Loucy (cell line): ENCODE data around the gene TGFBR3.

Experiments
- H2AFZ ChIP-seq: fragments of 200-600 bp; sonication (generic); 2 replicates; pipeline ENCODE4 v1.6.0; 2016; ENCODE audit warnings: antibody characterized with exemption, mild to moderate bottlenecking, low read length, moderate library complexity
- H3F3A ChIP-seq: fragments of 200-600 bp; 2 replicates; pipeline ENCODE4 v1.6.0; 2016; ENCODE audit warnings: antibody characterized with exemption, low read depth, mild to moderate bottlenecking
- H3K27me3 ChIP-seq: fragments of 200-600 bp; sonication (generic); 2 replicates; pipeline ENCODE4 v1.6.1; 2014; ENCODE audit warnings: low read length, mild to moderate bottlenecking; ENCODE audit not compliant: insufficient read depth, poor library complexity, severe bottlenecking
- H3K36me3 ChIP-seq: fragments of 200-600 bp; sonication (generic); 2 replicates; pipeline ENCODE4 v1.6.1; 2016; ENCODE audit warnings: low read length; ENCODE audit not compliant: insufficient read depth
- H3K4me1 ChIP-seq: fragments of 200-600 bp; sonication (generic); 2 replicates; pipeline ENCODE4 v1.5.1; 2014; ENCODE audit warnings: low read length, mild to moderate bottlenecking; ENCODE audit not compliant: insufficient read depth, poor library complexity, severe bottlenecking
- H3K4me2 ChIP-seq: fragments of 200-600 bp; sonication (generic); 2 replicates; pipeline ENCODE4 v1.6.0; 2014; ENCODE audit warnings: antibody characterized with exemption, low read length, low read depth, mild to moderate bottlenecking; ENCODE audit not compliant: poor library complexity, severe bottlenecking
- H3K4me3 ChIP-seq: fragments of 200-600 bp; sonication (generic); 2 replicates; pipeline ENCODE4 v1.5.1; 2014; ENCODE audit warnings: low read length, mild to moderate bottlenecking, mixed read lengths; ENCODE audit not compliant: poor library complexity, severe bottlenecking
- H3K79me2 ChIP-seq: fragments of 200-600 bp; sonication (generic); 2 replicates; pipeline ENCODE4 v1.6.1; 2014; ENCODE audit warnings: low read length; ENCODE audit not compliant: insufficient read depth
- H3K9ac ChIP-seq: fragments of 200-600 bp; sonication (generic); 2 replicates; pipeline ENCODE4 v1.6.0; 2014; ENCODE audit warnings: mild to moderate bottlenecking, low read depth, low read length, moderate library complexity; ENCODE audit not compliant: poor library complexity, severe bottlenecking
- H3K9me2 ChIP-seq: fragments of 200-600 bp; sonication (generic); replicated peaks from 2 replicates; pipeline ENCODE4 v1.6.1; 2016; ENCODE audit warnings: low read depth, low read length, mixed read lengths
- H3K9me3 ChIP-seq: fragments of 200-600 bp; sonication (generic); 2 replicates; pipeline ENCODE4 v1.6.1; 2014; ENCODE audit warnings: mild to moderate bottlenecking, antibody characterized with exemption, low read length, low read depth; ENCODE audit not compliant: insufficient read depth
- H4K20me1 ChIP-seq: fragments of 200-600 bp; sonication (generic); 2 replicates; pipeline ENCODE4 v1.6.0; 2014; ENCODE audit warnings: antibody characterized with exemption, low read length, mild to moderate bottlenecking; ENCODE audit not compliant: insufficient read depth, poor library complexity, severe bottlenecking
- EZH2phosphoT487 ChIP-seq: fragments of 200-600 bp; IDR thresholded peaks from 2 replicates; pipeline ENCODE4 v1.6.1; 2018; ENCODE audit warnings: antibody characterized with exemption, mild to moderate bottlenecking, moderate library complexity, borderline replicate concordance
- TF ChIP-seq, protein P1 (sequence below): fragments of 200-600 bp; sonication (generic); conservative IDR thresholded peaks from 2 replicates; pipeline ENCODE4 v1.5.1; 2014; ENCODE audit warnings: mild to moderate bottlenecking, antibody characterized with exemption, low read length

TGFBR3 gene

GRCh38 chr1:91741906-91742305 lies 144.0 kb downstream of the TGFBR3 start:
- H3K27me3 ChIP-seq = no peaks in the 10 kb centered on the region

DNA sequence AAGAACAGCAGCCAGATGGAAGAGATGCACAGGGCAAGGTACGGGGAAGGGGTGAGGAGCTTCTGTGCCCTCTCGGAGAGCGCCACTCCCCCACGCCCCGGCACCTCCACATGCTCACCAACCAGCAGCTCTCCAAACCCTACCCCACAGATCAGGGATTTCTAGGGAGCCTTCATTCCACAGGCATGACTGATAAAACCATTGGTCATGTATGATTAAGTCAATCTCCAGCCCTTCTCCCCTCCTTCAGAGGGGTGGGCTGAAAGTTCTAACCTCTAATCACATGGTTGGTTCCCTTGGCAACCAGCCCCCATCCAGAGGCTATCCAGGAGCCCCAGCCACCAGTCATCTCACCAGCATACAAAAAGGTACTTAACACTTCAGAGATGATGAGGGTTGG lies 144.7 kb downstream of the TGFBR3 start:
- H3K79me2 ChIP-seq = no peaks in the 10 kb centered on the region
- no peaks in the 10 kb centered on the region for H3K4me1 ChIP-seq
- no peaks in the 10 kb centered on the region for H3K36me3 ChIP-seq
- H3K27me3 ChIP-seq = no peaks in the 10 kb centered on the region
- H3K4me3 ChIP-seq = no peak overlapping the region
- no peak overlapping the region for H3K9ac ChIP-seq
- H4K20me1 ChIP-seq = no peaks in the 10 kb centered on the region
- H3F3A ChIP-seq = no peaks in the 10 kb centered on the region
- H2AFZ ChIP-seq = no peak overlapping the region
- H3K9me3 ChIP-seq = no peaks in the 10 kb centered on the region
- TF ChIP-seq EZH2phosphoT487 = no peak
- TF ChIP-seq, protein P1, sequence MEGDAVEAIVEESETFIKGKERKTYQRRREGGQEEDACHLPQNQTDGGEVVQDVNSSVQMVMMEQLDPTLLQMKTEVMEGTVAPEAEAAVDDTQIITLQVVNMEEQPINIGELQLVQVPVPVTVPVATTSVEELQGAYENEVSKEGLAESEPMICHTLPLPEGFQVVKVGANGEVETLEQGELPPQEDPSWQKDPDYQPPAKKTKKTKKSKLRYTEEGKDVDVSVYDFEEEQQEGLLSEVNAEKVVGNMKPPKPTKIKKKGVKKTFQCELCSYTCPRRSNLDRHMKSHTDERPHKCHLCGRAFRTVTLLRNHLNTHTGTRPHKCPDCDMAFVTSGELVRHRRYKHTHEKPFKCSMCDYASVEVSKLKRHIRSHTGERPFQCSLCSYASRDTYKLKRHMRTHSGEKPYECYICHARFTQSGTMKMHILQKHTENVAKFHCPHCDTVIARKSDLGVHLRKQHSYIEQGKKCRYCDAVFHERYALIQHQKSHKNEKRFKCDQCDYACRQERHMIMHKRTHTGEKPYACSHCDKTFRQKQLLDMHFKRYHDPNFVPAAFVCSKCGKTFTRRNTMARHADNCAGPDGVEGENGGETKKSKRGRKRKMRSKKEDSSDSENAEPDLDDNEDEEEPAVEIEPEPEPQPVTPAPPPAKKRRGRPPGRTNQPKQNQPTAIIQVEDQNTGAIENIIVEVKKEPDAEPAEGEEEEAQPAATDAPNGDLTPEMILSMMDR = no peak
- no peaks in the 10 kb centered on the region for H3K9me2 ChIP-seq
- no peak overlapping the region for H3K4me2 ChIP-seq

More at GRCh38 chr1:91741906-91742305, 144.0 kb downstream of the TGFBR3 start:
- Histone ChIP-seq H3K4me1 (no peaks in the 10 kb centered on the region), H3K4me3 (no peak overlapping the region), H3K36me3 (no peaks in the 10 kb centered on the region), H3K9me2 (no peaks in the 10 kb centered on the region), H4K20me1 (no peaks in the 10 kb centered on the region), H3K9me3 (peaks cover under 1% of the 10 kb centered on the region; the same call in 1 of the 2 replicates), H3K79me2 (no peaks in the 10 kb centered on the region), H3F3A (no peaks in the 10 kb centered on the region), H2AFZ (no peak overlapping the region), H3K9ac (no peak overlapping the region), H3K4me2 (no peak overlapping the region)
- no peak for TF ChIP-seq EZH2phosphoT487
- TF ChIP-seq, protein P1 = no peak

DNA sequence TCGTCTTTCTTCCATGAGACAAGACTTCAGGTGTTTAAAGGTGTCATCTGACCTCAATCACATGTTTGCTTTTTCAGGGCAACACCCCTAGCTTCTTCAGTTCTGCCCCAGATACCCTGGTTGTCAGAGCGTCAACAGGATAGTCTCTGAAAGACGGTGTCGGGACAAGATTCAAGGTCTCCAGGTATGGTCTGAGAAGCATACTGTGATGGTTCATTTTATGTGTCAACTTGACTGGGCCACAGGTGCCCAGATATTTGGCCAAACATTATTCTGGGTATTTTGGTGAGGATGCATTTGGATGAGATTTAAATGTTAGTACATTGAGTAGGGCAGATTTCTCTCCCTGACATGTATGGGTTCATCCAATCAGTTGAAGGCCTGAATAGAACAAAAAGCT lies 148.3 kb downstream of the TGFBR3 start:
- TF ChIP-seq, protein P1 = no peak
- no peak for TF ChIP-seq EZH2phosphoT487
- Histone ChIP-seq H3K36me3 (no peaks in the 10 kb centered on the region), H3K9ac (no peak overlapping the region), H3K9me3 (no peaks in the 10 kb centered on the region), H3K4me2 (no peak overlapping the region), H3K4me3 (no peak overlapping the region), H3K27me3 (no peaks in the 10 kb centered on the region), H3K9me2 (no peaks in the 10 kb centered on the region), H4K20me1 (no peaks in the 10 kb centered on the region), H3K4me1 (no peaks in the 10 kb centered on the region), H2AFZ (no peak overlapping the region), H3K79me2 (no peaks in the 10 kb centered on the region), H3F3A (no peaks in the 10 kb centered on the region)
